NB4 (cell line): Measurements from ENCODE around the gene CA10.

Experiments used
- MYC ChIP-seq: IDR thresholded peaks from 2 replicates; pipeline ENCODE4 v1.6.1; 2011; ENCODE audit warnings: low read depth, low read length
- POLR2A ChIP-seq: IDR thresholded peaks from 2 replicates; pipeline ENCODE4 v1.6.1; 2011; ENCODE audit warnings: mild to moderate bottlenecking; ENCODE audit not compliant: insufficient read length; ENCODE audit errors: extremely low read depth
- TF ChIP-seq, protein P1 (sequence below): IDR thresholded peaks from one replicate; pipeline ENCODE4 v1.5.1; 2012; ENCODE audit warnings: low read depth, low read length

DNA sequence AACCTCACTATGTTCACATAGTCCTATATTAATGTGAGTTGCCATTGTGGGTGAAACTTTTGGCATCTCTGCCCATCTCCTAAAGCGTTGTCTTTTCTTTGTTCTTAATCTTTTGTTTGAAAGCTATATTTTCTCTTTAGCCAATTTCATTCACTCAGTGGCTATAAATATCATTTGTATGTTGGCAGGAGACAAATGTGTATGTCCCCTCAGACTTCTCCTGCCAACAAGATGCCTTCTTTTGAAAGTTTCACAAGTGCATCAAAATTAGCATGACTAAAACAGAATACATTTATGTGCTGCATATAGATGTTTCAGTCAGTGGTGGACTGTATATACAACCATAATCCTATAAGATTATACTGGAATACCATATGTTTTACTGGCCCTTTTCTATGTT is 109.0 kb downstream of the CA10 start:
- TF ChIP-seq, protein P1, sequence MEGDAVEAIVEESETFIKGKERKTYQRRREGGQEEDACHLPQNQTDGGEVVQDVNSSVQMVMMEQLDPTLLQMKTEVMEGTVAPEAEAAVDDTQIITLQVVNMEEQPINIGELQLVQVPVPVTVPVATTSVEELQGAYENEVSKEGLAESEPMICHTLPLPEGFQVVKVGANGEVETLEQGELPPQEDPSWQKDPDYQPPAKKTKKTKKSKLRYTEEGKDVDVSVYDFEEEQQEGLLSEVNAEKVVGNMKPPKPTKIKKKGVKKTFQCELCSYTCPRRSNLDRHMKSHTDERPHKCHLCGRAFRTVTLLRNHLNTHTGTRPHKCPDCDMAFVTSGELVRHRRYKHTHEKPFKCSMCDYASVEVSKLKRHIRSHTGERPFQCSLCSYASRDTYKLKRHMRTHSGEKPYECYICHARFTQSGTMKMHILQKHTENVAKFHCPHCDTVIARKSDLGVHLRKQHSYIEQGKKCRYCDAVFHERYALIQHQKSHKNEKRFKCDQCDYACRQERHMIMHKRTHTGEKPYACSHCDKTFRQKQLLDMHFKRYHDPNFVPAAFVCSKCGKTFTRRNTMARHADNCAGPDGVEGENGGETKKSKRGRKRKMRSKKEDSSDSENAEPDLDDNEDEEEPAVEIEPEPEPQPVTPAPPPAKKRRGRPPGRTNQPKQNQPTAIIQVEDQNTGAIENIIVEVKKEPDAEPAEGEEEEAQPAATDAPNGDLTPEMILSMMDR: no peak
- TF ChIP-seq POLR2A: no peak
- TF ChIP-seq MYC: no peak
